K562 (cell line): ENCODE measurements around the gene ARHGDIA. TPM values are rescaled to one million over a fixed set of nuclear protein-coding genes. Genes with fewer than 3 reads are reported as not detected.

Experiments
- ATAC-seq: fragments of 200-7000 bp; cut with Tn5 transposase; 3 replicates; pipeline ENCODE4 v1.9.1; 2020; ENCODE audit warnings: moderate library complexity
- BruUV-seq: library from RNA; stranded (reverse); fragments of 400-500 nt; replicated peaks from 2 replicates; lab custom pipeline; 2021; lab: Mats Ljungman, UMichigan
- CTCF ChIA-PET: fragments of 300-600 bp; formaldehyde crosslinking; extraction: SDS; loops from one replicate; lab custom pipeline; 2021; ENCODE audit warnings: low intra/inter-chr PET ratio; lab: Yijun Ruan, JAX
- POLR2A ChIA-PET: fragments of 300-600, 350-650 bp; sonication (Branson Sonifier 250); formaldehyde crosslinking; extraction: SDS; loops from one replicate; lab custom pipeline; 2021; ENCODE audit warnings: antibody characterized with exemption, inconsistent platforms; lab: Yijun Ruan, JAX
- DNase-seq, 4 experiments: peaks; one replicate each; pipeline versions ENCODE4 v3.0.0 to v3.0.0-alpha.2; 2011 to 2018; ENCODE audit warnings: low spot score in 3 of 4, mixed read lengths in 3 of 4; ENCODE audit errors: extremely low read depth in 1 of 4
- FAIRE-seq: peaks from 2 replicates; lab custom pipeline; 2011; peaks lifted over from hg19 to GRCh38; lab: Jason Lieb, UNC
- H2AFZ ChIP-seq: 2 replicates; pipeline ENCODE4 v1.6.0; 2011; ENCODE audit warnings: low read depth, low read length, control low read depth, inconsistent platforms
- H3K27ac ChIP-seq: fragments of 200-600 bp; 3 replicates; pipeline ENCODE4 v1.8.0; 2011; ENCODE audit warnings: low read depth, mild to moderate bottlenecking, control low read depth, inconsistent platforms, low read length, moderate library complexity, mixed read lengths; ENCODE audit errors: extremely low read depth
- H3K27me3 ChIP-seq, 2 experiments: fragments of 300-600 bp in 1 of 2; 2 replicates in 1 of 2; 3 replicates in 1 of 2; pipeline versions ENCODE4 v1.6.0 to v1.8.0; 2011; ENCODE audit warnings: inconsistent platforms in 2 of 2, low read length in 2 of 2, mild to moderate bottlenecking in 1 of 2, mixed read lengths in 1 of 2, moderate library complexity in 1 of 2; ENCODE audit not compliant: control insufficient read depth in 2 of 2, insufficient read depth in 2 of 2
- H3K36me3 ChIP-seq: fragments of 300-600 bp; 3 replicates; pipeline ENCODE4 v1.8.0; 2011; ENCODE audit warnings: mild to moderate bottlenecking, low read length, inconsistent platforms; ENCODE audit not compliant: control insufficient read depth, insufficient read depth
- H3K4me1 ChIP-seq, 2 experiments: fragments of 200-600 bp in 1 of 2; replicated peaks in 1 of 2; 2 replicates in 1 of 2; 3 replicates in 1 of 2; pipeline versions ENCODE4 v1.5.1 to v1.8.0; 2011; ENCODE audit warnings: inconsistent platforms in 2 of 2, low read length in 2 of 2, mild to moderate bottlenecking in 1 of 2, mixed read lengths in 1 of 2, moderate library complexity in 1 of 2; ENCODE audit not compliant: control insufficient read depth in 2 of 2, insufficient read depth in 2 of 2
- H3K4me2 ChIP-seq: 2 replicates; pipeline ENCODE4 v1.6.1; 2011; ENCODE audit warnings: low read length, control low read depth, inconsistent platforms, mixed read lengths; ENCODE audit not compliant: insufficient read depth
- H3K4me3 ChIP-seq: fragments of 200-600 bp; sonication (generic), shearing (Covaris generic); 2 replicates; pipeline ENCODE4 v1.5.1; 2016; ENCODE audit warnings: control low read depth, inconsistent platforms
- H3K79me2 ChIP-seq: fragments of 200-600 bp; 3 replicates; pipeline ENCODE4 v1.8.0; 2011; ENCODE audit warnings: low read length, inconsistent platforms; ENCODE audit not compliant: control insufficient read depth, insufficient read depth
- H3K9ac ChIP-seq, 2 experiments: 2 replicates each; pipeline versions ENCODE4 v1.6.0 to v1.6.1; 2011; ENCODE audit warnings: low read depth in 2 of 2, low read length in 2 of 2, control low read depth in 1 of 2, inconsistent platforms in 1 of 2, mild to moderate bottlenecking in 1 of 2, mixed read lengths in 1 of 2; ENCODE audit not compliant: insufficient read depth in 1 of 2
- H3K9me1 ChIP-seq: one replicate; pipeline ENCODE4 v1.6.0; 2011; ENCODE audit warnings: inconsistent platforms, mild to moderate bottlenecking, low read length, moderate library complexity; ENCODE audit not compliant: control insufficient read depth, insufficient read depth
- H3K9me3 ChIP-seq: replicated peaks from 2 replicates; pipeline ENCODE4 v1.5.1; 2011; ENCODE audit warnings: low read depth, low read length, inconsistent platforms; ENCODE audit not compliant: control insufficient read depth, insufficient read depth
- H4K20me1 ChIP-seq: replicated peaks from 2 replicates; pipeline ENCODE4 v1.6.1; 2011; ENCODE audit warnings: low read length, inconsistent platforms, mixed read lengths; ENCODE audit not compliant: control insufficient read depth, insufficient read depth
- CCNT2 ChIP-seq: IDR thresholded peaks from 2 replicates; pipeline ENCODE4 v1.6.1; 2011; ENCODE audit warnings: borderline replicate concordance, low read depth, mild to moderate bottlenecking, moderate library complexity, mixed read lengths, low read length; ENCODE audit not compliant: insufficient read length; ENCODE audit errors: extremely low read depth
- CHD1 ChIP-seq: fragments of 200-600 bp; sonication (generic); IDR thresholded peaks from one replicate; pipeline ENCODE4 v1.6.1; 2012; ENCODE audit warnings: mild to moderate bottlenecking, moderate library complexity, low read length, inconsistent platforms
- GTF3C2 ChIP-seq: IDR thresholded peaks from 3 replicates; pipeline ENCODE4 v1.6.1; 2011; ENCODE audit warnings: borderline replicate concordance, mild to moderate bottlenecking, moderate library complexity; ENCODE audit not compliant: insufficient read length; ENCODE audit errors: extremely low read depth
- KAT7 ChIP-seq: sonication (generic); formaldehyde crosslinking; IDR thresholded peaks from 2 replicates; pipeline ENCODE4 v1.8.0; 2022; ENCODE audit warnings: missing genetic modification reagents, mild to moderate bottlenecking, borderline replicate concordance
- KDM5B ChIP-seq: fragments of 200-600 bp; sonication (generic); IDR thresholded peaks from 2 replicates; pipeline ENCODE4 v1.6.1; 2012; ENCODE audit warnings: low read depth, mild to moderate bottlenecking, moderate library complexity, low read length, control low read depth, inconsistent platforms; ENCODE audit not compliant: insufficient replicate concordance
- NFXL1 ChIP-seq: fragments of 450-650 bp; formaldehyde crosslinking; IDR thresholded peaks from 2 replicates; pipeline ENCODE4 v1.4.0; 2021; ENCODE audit warnings: mild to moderate bottlenecking
- NR4A1 ChIP-seq, 2 experiments: fragments of 250-450 bp in 1 of 2; fragments of 450-650 bp in 1 of 2; sonication (Bioruptor Pico) in 1 of 2; IDR thresholded peaks; 2 replicates each; pipeline versions ENCODE4 v1.4.0 to v1.6.1; 2016 to 2020; ENCODE audit warnings: mild to moderate bottlenecking in 2 of 2, missing compliant biosample characterization in 1 of 2, missing genetic modification characterization in 1 of 2, moderate library complexity in 1 of 2
- POLR2B ChIP-seq: fragments of 450-650 bp; IDR thresholded peaks from 2 replicates; pipeline ENCODE4 v1.6.1; 2018; ENCODE audit warnings: low read depth; ENCODE audit not compliant: partially characterized antibody
- PYGO2 ChIP-seq: fragments of 450-650 bp; IDR thresholded peaks from 2 replicates; pipeline ENCODE4 v1.6.1; 2016; ENCODE audit warnings: mild to moderate bottlenecking, missing genetic modification characterization, moderate library complexity, missing compliant biosample characterization
- RBFOX2 ChIP-seq: fragments of 200-400 bp; formaldehyde crosslinking; IDR thresholded peaks from 2 replicates; pipeline ENCODE4 v1.6.1; 2017; ENCODE audit warnings: low read depth, mild to moderate bottlenecking, low read length, moderate library complexity
- ZBTB33 ChIP-seq: sonication (generic); formaldehyde crosslinking; IDR thresholded peaks from 2 replicates; pipeline ENCODE4 v1.8.1; 2023; ENCODE audit warnings: mild to moderate bottlenecking, missing genetic modification reagents
- WGBS: fragments of 100-300 bp; shearing (Covaris generic); methylation state at CpG from one replicate; pipeline ENCODE4 v1.1.6; 2016; ENCODE audit warnings: low coverage, mixed read lengths; ENCODE audit not compliant: insufficient coverage; ENCODE audit errors: missing lambda C conversion rate; 5-methylcytosine and 5-hydroxymethylcytosine counted together
- in situ Hi-C: fragments of 300-500 bp; cut with MboI; formaldehyde crosslinking; loops from 4 replicates; pipeline ENCODE4 v1.15.0; 2018; ENCODE audit warnings: inconsistent platforms, mixed read lengths
- intact Hi-C: fragments of 100-400 bp; cut with micrococcal nuclease; formaldehyde crosslinking; loops from 2 replicates; pipeline ENCODE4 v1.14.2; 2022
- polyA plus RNA-seq, 8 experiments: library from polyadenylated mRNA; depleted of rRNA in 4 of 8; stranded (reverse) in 5 of 8; unstranded in 3 of 8; fragments of >200 nt; fragmentation: Nextera tagmentation in 2 of 8; fragmentation: Illumina TruSeq in 1 of 8; extraction: Ambion mirVana in 2 of 8; extraction: Trizol in 1 of 8; gene quantifications; 2 replicates each; pipeline versions ENCODE4 v1.2.1 to v1.2.3, GENCODE V29; 2011 to 2014; ENCODE audit warnings: inconsistent platforms in 1 of 8, missing spikeins in 1 of 8
- total RNA-seq, 7 experiments: library from RNA; depleted of rRNA in 6 of 7; stranded (reverse); fragments of >200 nt in 6 of 7; fragmentation: Illumina TruSeq in 2 of 7; extraction: Trizol in 2 of 7; gene quantifications; 2 replicates each; pipeline versions ENCODE4 v1.2.1 to v1.2.3, GENCODE V29; 2011 to 2021; ENCODE audit warnings: low replicate concordance in 1 of 7

Gene ARHGDIA
- total and polyA plus RNA-seq, 9 of the 15 experiments (the other 6 are each of a cell fraction or from before 2014, with no cell fraction given) = 9.6 to 340 (median 97.6) TPM

- TF ChIP-seq GTF3C2 = no peak
- no peak for TF ChIP-seq KAT7 (CRISPR knock-in tag)
- no peak for TF ChIP-seq PYGO2 (tag)
Observed at GRCh38 chr17:81869221-81870130, 1.7 kb downstream of the ARHGDIA start (continued).

DNA sequence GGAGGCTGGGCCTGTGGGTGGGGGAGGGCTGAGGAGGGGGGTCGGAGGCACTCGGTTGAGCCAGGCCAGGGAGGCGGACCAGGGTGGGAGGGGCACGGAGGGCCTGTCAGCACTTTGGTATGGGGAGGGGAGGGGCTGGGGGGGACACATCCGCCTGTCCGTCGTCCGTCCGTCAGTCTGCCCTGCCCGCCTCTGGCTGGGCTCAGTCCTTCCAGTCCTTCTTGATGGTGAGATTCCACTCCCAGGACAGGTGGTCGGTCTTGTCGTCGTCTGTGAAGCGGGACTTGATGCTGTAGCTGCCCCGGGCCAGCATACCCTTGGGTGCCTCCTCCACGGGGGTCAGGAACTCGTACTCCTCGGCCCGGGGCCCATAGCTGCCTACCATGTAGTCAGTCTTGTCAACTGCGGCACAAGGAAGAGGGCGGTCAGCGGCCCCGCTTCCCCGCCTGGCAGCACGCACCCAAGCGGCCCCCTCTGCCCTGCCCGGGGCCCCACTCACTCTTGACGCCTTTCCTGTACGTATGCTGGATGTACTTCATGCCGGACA lies 2.4 kb downstream of the ARHGDIA start:
- peak overlapping the region; percentile 88 to 98; a peak in 3 of 4 replicates for H3K9ac ChIP-seq
- H3K27me3 ChIP-seq = no peaks in the 10 kb centered on the region
- no peaks in the 10 kb centered on the region for H3K9me3 ChIP-seq
- no peaks in the 10 kb centered on the region for H3K9me1 ChIP-seq
- peak overlapping the region; percentile 93; the same call in 1 of the 2 replicates for H3K4me3 ChIP-seq
- H3K4me1 ChIP-seq = peaks cover 30 to 84% of the 10 kb centered on the region in 2 experiments
- BruUV-seq = TSS peak; percentile 72
- DNase-seq (peak; percentile 61 to 89 (median 72)), ATAC-seq (peak; percentile 44), FAIRE-seq (peak; percentile 81)
- ChIA-PET POLR2A (interaction anchor here (0.6 to 2.6 kb wide), 16 partner anchors 8 to 527 kb away, joined by 3 to 13 read pairs (median 4); partner anchors contain the start of gene P4HB), CTCF (interaction anchor here (0.8 to 1.0 kb wide), 2 partner anchors 84 to 135 kb away, joined by 3 read pairs; no protein-coding TSS in a partner anchor)
- in situ Hi-C loops (no loop called here), intact Hi-C loops (no loop called here)
- peaks cover 60% of the 10 kb centered on the region for H3K79me2 ChIP-seq
- H2AFZ ChIP-seq = no peak overlapping the region
- H3K4me2 ChIP-seq = peak overlapping the region; percentile 93
- peak overlapping the region; percentile 93 for H3K27ac ChIP-seq
- peaks cover 41% of the 10 kb centered on the region for H4K20me1 ChIP-seq
- H3K36me3 ChIP-seq = peaks cover 51% of the 10 kb centered on the region; the same call in 2 of the 3 replicates
- WGBS = 40% methylated on average over 19 of the region's 30 CpGs
- TF ChIP-seq NFXL1 (CRISPR knock-in tag) (peak; percentile 51; the same call in 1 of the 2 replicates), RBFOX2 (peak; percentile 84), POLR2B (peak; percentile 28), NR4A1 (CRISPR knock-in tag; IDR thresholded peaks at IDR 0.05) (0 out of 2 replicates have a peak, but pooled peaks have one; percentile 5), NR4A1 (tag; IDR thresholded peaks at IDR 0.05) (no peak), CHD1 (no peak), KDM5B (no peak), ZBTB33 (CRISPR knock-in tag) (peak; percentile 84; the same call in 1 of the 2 replicates), CCNT2 (peak; percentile 29)
